Measurements from ENCODE around the gene AGO1. TPM values are rescaled to one million over a fixed set of nuclear protein-coding genes. Genes with fewer than 3 reads are reported as not detected.

Gene AGO1
- total and polyA plus RNA-seq, 2 of the 13 experiments (the other 11 are each of a cell fraction or from before 2014, with no cell fraction given), result 9.2 to 18.6 TPM

- TF ChIP-seq IRF9 (CRISPR knock-in tag; IDR thresholded peaks at IDR 0.05; ENCODE audit: borderline replicate concordance) (no peak), ZFAT (CRISPR knock-in tag; conservative IDR thresholded peaks at IDR 0.05) (no peak)
Measured at GRCh38 chr1:35935442-35936388, 52.7 kb downstream of the AGO1 start (continued).

GRCh38 chr1:35936838-35937237, 53.8 kb downstream of the AGO1 start:
- no peaks in the 10 kb centered on the region for H4K20me1 ChIP-seq (ENCODE audit: insufficient read depth, low read length)
- no peaks in the 10 kb centered on the region for H3K36me3 ChIP-seq (replicated peaks in 1 of 2; ENCODE audit: control insufficient read depth in 1 of 2, insufficient read depth in 2 of 2, low read length in 2 of 2)
- intact Hi-C loops (cut with micrococcal nuclease; ENCODE audit: unreplicated experiment) (no loop called here), in situ Hi-C loops (cut with HindIII; ENCODE audit: extremely low pct_ligation_motif_present, low pct_unique_long_range_greater_than_20kb) (no loop called here)
- no TSS peak for BruUV-seq (replicated peaks)
- 98% methylated on average over 3 of the region's 3 CpGs for WGBS (ENCODE audit: low lambda C conversion rate)
- H3K4me3 ChIP-seq (replicated peaks in 1 of 3; ENCODE audit: insufficient read depth in 1 of 3, low read depth in 2 of 3, low read length in 3 of 3), result no peak overlapping the region
- no peak overlapping the region for H3K4me2 ChIP-seq (ENCODE audit: low read depth, low read length)
- H3K9me3 ChIP-seq (ENCODE audit: low read length), result no peaks in the 10 kb centered on the region
- CTCF ChIA-PET (ENCODE audit: low intra/inter-chr PET ratio, low total read pairs), result no interaction called here
- ATAC-seq, result no peak
- peaks cover 94% of the 10 kb centered on the region for H3K79me2 ChIP-seq (ENCODE audit: insufficient read depth, low read length)
- FAIRE-seq, result no peak
- no peak overlapping the region for H3K27ac ChIP-seq (ENCODE audit: extremely low read length, insufficient read depth, low read length)
- POLR2A ChIA-PET, result no interaction called here
- H3K9ac ChIP-seq (ENCODE audit: insufficient read depth, low read depth, low read length), result no peak overlapping the region
- H3K4me1 ChIP-seq (ENCODE audit: insufficient read depth, low read length), result peaks cover 39% of the 10 kb centered on the region
- TF ChIP-seq ZNF496 (CRISPR knock-in tag; IDR thresholded peaks at IDR 0.05; ENCODE audit: insufficient replicate concordance) (no peak), ZFP1 (CRISPR knock-in tag; IDR thresholded peaks at IDR 0.05) (no peak)
- no peak for DNase-seq (ENCODE audit: low spot score)
- no peaks in the 10 kb centered on the region; a peak in 1 of 5 replicates for H3K27me3 ChIP-seq (ENCODE audit: control insufficient read depth in 1 of 2, insufficient read depth in 2 of 2, low read length in 2 of 2)
- H2AFZ ChIP-seq (ENCODE audit: low read length), result no peak overlapping the region

GRCh38 chr1:35939484-35939883, 56.5 kb downstream of the AGO1 start:
- no peak overlapping the region for H3K4me2 ChIP-seq (ENCODE audit: low read depth, low read length)
- no peaks in the 10 kb centered on the region; a peak in 1 of 5 replicates for H3K36me3 ChIP-seq (replicated peaks in 1 of 2; ENCODE audit: control insufficient read depth in 1 of 2, insufficient read depth in 2 of 2, low read length in 2 of 2)
- intact Hi-C loops (cut with micrococcal nuclease; ENCODE audit: unreplicated experiment), result no loop called here
- in situ Hi-C loops (cut with HindIII; ENCODE audit: extremely low pct_ligation_motif_present, low pct_unique_long_range_greater_than_20kb), result no loop called here
- CTCF ChIA-PET (ENCODE audit: low intra/inter-chr PET ratio, low total read pairs), result no interaction called here
- POLR2A ChIA-PET, result no interaction called here
- ATAC-seq (no peak), FAIRE-seq (no peak), DNase-seq (ENCODE audit: low spot score) (no peak)
- H4K20me1 ChIP-seq (ENCODE audit: insufficient read depth, low read length), result no peaks in the 10 kb centered on the region
- H3K4me1 ChIP-seq (ENCODE audit: insufficient read depth, low read length), result peaks cover 20% of the 10 kb centered on the region
- no peak overlapping the region for H2AFZ ChIP-seq (ENCODE audit: low read length)
- H3K79me2 ChIP-seq (ENCODE audit: insufficient read depth, low read length), result peaks cover 93% of the 10 kb centered on the region
- no peak for TF ChIP-seq NKX3-1 (CRISPR knock-in tag; IDR thresholded peaks at IDR 0.05)
- no peak overlapping the region for H3K27ac ChIP-seq (ENCODE audit: extremely low read length, insufficient read depth, low read length)
- 95% methylated on average over 3 of the region's 3 CpGs for WGBS (ENCODE audit: low lambda C conversion rate)
- no peak overlapping the region for H3K4me3 ChIP-seq (replicated peaks in 1 of 3; ENCODE audit: insufficient read depth in 1 of 3, low read depth in 2 of 3, low read length in 3 of 3)
- BruUV-seq (replicated peaks), result no TSS peak
- no peaks in the 10 kb centered on the region for H3K9me3 ChIP-seq (ENCODE audit: low read length)
- no peaks in the 10 kb centered on the region for H3K27me3 ChIP-seq (ENCODE audit: control insufficient read depth in 1 of 2, insufficient read depth in 2 of 2, low read length in 2 of 2)
- no peak overlapping the region for H3K9ac ChIP-seq (ENCODE audit: insufficient read depth, low read depth, low read length)
